Measurements from ENCODE around the gene ABL2.
"Not testable (repeated sequence)": the region's sequence is repeated elsewhere in the genome, so short reads cannot be mapped to it uniquely, and the experiment has no call there.

ABL2 gene

DNA sequence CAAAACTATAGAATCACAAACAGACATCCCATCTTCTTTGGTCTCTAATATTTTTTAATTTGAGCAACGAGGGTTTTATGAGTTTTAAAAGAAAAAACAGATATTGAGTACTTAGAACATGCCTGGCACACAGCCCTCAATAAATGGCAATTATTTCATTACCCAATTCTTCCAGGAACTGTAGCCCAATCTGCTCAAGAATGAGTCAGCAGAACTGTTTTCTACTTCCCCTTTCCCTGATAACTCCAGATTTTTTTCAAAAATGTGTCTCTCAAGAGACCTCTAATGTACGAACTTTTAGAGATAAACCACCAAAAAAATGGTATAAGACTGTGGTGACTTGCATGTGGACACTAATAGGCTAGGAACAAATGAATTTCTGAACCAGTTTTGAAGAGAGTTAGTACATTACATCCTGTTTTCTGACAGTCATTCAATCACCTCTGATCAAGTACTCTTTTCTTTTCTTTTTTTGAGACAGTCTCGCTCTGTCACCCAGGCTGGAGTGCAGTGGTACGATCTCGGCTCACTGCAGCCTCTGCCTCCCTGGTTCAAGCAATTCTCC is 11.5 kb downstream of the ABL2 start:
- in situ Hi-C loops (cut with MboI; ENCODE audit: low sequenced_read_pairs): no loop called here

- in situ Hi-C loops (cut with MboI; ENCODE audit: low sequenced_read_pairs): not testable (repeated sequence)
Observed at GRCh38 chr1:179213317-179213716, 16.2 kb downstream of the ABL2 start.

DNA sequence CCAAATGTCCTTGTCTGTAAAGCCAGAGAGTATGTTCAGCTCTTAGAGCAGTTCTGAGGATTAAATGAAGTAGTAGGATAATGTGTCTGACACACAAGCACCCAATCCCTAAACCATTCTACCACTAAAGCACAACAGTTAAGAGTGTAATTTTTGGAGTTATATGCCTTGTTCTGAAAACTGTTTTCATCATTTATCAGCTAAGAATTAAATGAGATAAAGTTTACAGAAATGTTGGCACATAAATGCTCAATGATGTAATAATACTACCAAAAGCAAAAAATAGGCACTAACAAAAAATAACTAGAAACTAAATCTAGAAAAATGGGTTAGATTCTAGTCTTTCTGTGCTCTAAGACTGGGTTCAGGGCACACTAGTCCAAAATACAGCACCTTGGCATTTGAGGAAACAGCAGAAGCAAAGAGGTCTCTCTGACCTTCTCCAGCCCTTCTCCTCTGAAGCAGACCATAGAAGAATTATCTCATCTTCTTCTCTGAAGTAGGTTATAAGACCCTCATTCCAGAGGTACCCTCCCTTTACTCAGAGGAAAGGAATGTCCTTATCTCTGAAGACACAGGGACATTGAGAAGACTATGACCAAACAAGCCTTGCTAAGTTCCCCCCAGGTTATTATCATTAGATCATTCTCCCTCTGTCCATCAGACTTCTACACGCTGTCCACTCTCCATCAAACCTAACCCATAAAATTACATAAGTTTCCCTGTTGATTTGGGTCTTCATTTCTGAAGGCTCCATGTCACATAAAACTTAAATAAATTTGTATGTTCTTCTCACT is 20.6 kb downstream of the ABL2 start:
- in situ Hi-C loops (cut with MboI; ENCODE audit: low sequenced_read_pairs): no loop called here

- in situ Hi-C loops (cut with MboI; ENCODE audit: low sequenced_read_pairs): no loop called here
Observed at GRCh38 chr1:179206812-179207211, 22.7 kb downstream of the ABL2 start.

- in situ Hi-C loops (cut with MboI; ENCODE audit: low sequenced_read_pairs): no loop called here
Observed at GRCh38 chr1:179205284-179205683, 24.2 kb downstream of the ABL2 start.

GRCh38 chr1:179202161-179202560 is 27.3 kb downstream of the ABL2 start:
- in situ Hi-C loops (cut with MboI; ENCODE audit: low sequenced_read_pairs): no loop called here

GRCh38 chr1:179200586-179200985 is 28.9 kb downstream of the ABL2 start:
- in situ Hi-C loops (cut with MboI; ENCODE audit: low sequenced_read_pairs): no loop called here

DNA sequence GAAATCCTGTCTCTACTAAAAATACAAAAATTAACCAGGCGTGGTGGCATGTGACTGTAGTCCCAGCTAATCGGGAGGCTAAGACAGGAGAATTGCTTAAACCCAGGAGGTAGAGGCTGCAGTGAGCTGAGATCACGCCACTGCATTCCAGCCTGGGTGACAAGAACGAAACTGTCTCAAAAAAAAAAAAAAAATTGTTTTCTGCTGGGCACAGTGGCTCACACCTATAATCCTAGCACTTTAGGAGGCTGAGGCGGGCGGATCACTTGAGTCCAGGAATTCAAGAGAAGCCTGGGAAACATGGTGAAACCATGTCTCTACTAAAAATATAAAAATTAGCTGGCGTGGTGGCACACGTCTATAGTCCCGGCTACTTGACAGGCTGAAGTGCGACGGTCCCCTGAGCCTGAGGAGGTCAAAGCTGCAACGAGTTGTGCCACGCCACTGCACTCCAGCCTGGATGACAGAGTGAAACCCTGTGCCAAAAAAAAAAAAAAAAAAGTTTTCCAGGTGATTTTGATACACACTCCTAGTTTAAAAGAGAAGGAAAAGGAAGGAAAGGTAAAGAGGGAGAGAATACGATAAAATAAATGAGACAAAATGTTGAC is 31.7 kb downstream of the ABL2 start:
- in situ Hi-C loops (cut with MboI; ENCODE audit: low sequenced_read_pairs): no loop called here

- in situ Hi-C loops (cut with MboI; ENCODE audit: low sequenced_read_pairs): not testable (repeated sequence)
Observed at GRCh38 chr1:179195857-179196256, 33.6 kb downstream of the ABL2 start.

- in situ Hi-C loops (cut with MboI; ENCODE audit: low sequenced_read_pairs): no loop called here
Observed at GRCh38 chr1:179195376-179195775, 34.1 kb downstream of the ABL2 start.

DNA sequence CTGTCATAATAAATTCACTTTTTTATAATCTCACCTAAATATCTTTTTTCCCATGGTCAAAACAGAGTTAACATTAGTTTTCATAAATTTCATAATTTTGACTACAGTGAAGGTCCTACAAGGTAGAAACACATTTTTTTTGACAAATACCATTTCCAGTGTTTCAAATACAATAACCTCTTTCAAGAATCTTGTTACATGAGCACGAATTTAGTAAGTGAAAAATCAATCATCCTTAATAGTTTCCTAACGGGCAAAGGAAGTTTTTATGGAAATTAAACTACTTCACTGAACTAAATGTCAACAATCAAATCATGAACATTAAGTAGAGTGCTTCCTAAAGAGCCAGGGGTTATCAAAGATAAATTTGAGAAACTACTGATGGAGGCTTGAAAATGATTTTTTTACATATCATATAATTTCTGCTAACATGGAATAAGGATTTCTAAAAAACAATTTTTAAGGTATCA is 35.4 kb downstream of the ABL2 start:
- in situ Hi-C loops (cut with MboI; ENCODE audit: low sequenced_read_pairs): no loop called here

DNA sequence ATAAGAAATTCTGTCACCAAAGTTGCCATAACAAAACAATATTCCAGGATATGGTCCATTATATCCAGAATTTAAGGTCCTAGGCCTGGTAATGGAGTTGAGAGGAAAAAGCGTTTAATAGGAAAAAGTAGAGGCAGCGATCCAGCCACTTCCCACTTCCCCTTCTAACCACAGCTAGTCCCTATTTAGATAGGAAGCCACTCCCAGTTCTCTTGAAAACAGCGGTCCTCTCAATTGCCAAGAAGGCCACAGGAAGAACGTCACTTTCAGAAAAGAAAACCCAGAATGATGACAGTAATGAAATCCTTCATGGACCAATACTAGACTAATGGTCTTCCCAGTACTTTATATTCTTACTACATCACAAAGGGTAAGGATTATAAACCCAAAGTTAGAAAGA is 38.6 kb downstream of the ABL2 start:
- in situ Hi-C loops (cut with MboI; ENCODE audit: low sequenced_read_pairs): no loop called here

- in situ Hi-C loops (cut with MboI; ENCODE audit: low sequenced_read_pairs): no loop called here
Observed at GRCh38 chr1:179187735-179188471, 41.6 kb downstream of the ABL2 start.

GRCh38 chr1:179187043-179187442 is 42.4 kb downstream of the ABL2 start:
- in situ Hi-C loops (cut with MboI; ENCODE audit: low sequenced_read_pairs): no loop called here

DNA sequence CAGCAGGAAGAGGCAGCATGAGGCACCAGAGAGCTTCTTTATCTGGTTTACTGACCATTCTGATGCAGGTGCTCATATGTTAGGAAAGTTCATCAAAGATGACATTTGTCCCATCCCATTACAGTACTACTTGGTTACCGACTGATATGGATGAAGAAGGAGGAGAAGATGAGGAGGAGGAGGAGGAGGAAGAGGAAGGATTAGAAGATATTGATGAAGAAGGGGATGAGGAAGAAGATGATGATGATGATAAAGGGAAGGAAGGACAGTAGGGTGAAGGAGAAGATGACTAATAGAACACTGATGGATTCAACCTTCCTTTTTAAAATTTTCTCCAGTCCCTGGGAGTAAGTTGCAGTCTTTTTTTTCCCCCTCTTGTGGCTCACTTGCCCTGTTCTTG is 45.1 kb downstream of the ABL2 start:
- in situ Hi-C loops (cut with MboI; ENCODE audit: low sequenced_read_pairs): no loop called here

DNA sequence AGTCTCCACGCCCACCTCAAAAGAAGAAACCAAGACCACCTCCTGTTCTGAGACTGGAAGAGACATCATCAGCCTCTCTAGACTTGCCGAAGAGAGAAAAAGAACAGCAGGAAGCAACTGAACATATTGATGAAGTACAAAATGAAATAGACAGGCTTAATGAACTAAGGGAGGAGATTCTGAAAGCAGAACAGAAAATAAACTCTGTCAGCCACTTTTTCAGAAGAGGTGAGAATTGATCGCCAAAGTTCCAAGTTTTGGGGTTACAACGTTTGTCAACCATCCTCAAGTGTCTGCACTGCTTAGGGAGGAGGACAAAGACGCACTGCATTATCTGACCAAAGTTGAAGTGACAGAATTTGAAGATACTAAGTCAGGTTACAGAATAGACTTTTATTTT is 45.6 kb downstream of the ABL2 start:
- in situ Hi-C loops (cut with MboI; ENCODE audit: low sequenced_read_pairs): no loop called here

GRCh38 chr1:179178950-179179349 is 50.5 kb downstream of the ABL2 start:
- in situ Hi-C loops (cut with MboI; ENCODE audit: low sequenced_read_pairs): no loop called here

- in situ Hi-C loops (cut with MboI; ENCODE audit: low sequenced_read_pairs): no loop called here
Observed at GRCh38 chr1:179178183-179178582, 51.3 kb downstream of the ABL2 start.

DNA sequence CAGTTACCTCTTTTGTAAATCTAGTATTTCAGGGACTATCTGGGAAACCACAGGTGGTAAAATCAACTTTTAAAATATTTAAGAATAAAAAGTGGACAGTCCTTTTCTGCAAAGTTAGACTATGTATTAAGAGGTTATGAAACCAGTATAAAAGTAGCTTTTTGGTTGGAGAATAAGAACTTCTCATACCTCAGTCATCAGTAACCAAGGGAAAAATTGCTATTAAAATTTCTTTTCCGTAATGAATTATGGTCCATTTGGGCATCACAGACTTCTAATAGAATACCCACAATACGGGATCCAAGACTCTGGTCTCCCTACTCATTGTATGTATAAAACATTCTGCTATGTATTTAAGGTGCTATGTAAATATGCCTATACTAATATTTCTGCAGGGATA is 51.9 kb downstream of the ABL2 start:
- in situ Hi-C loops (cut with MboI; ENCODE audit: low sequenced_read_pairs): no loop called here

GRCh38 chr1:179177182-179177581 is 52.3 kb downstream of the ABL2 start:
- in situ Hi-C loops (cut with MboI; ENCODE audit: low sequenced_read_pairs): no loop called here

DNA sequence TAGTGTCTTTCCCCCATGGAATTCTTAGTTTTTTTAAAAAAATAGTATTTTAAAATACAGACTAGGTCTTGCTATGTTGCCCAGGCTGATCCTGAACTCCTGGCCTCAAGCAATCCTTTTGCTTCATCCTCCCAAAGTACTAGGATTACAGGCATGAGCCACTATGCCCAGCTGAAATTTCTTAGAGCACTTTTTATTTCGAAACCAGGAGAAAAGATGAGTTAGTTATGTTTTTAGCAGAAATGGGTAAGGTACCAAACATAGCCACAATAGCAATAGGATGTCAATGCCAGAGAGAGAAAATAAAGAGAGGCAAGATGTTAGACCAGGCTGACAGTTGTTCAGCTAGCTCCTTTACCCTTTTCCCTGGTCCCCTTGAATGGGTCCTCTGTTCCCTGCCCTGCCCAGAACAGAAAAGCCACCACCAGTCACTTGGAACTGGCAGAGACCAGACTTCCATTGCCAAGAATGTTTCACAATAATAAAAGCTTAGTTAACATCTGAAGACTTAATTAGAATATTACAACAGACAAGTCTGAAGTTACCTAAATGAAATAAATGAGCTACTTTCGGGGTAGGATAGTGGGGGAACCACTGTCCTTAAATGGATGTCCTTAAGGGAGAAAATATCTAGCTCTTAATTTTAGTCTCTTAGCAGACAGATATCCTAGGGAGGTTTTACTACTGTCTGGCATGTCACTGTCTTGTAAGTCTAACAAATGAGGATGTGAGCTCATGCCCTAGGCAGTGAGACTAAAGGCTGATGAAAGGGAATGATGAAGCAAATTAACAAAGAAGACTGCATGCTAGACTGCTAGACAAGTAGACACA is 54.3 kb downstream of the ABL2 start:
- in situ Hi-C loops (cut with MboI; ENCODE audit: low sequenced_read_pairs): no loop called here
